GM18519 (cell line): ENCODE results near the gene JAKMIP2.

Experiments used
- ATAC-seq: cut with Tn5 transposase; IDR thresholded peaks from one replicate; pipeline ENCODE4 v1.9.1; 2021; ENCODE audit warnings: mild to moderate bottlenecking, moderate library complexity; ENCODE audit not compliant: unreplicated experiment, low FRiP score

Gene JAKMIP2

DNA sequence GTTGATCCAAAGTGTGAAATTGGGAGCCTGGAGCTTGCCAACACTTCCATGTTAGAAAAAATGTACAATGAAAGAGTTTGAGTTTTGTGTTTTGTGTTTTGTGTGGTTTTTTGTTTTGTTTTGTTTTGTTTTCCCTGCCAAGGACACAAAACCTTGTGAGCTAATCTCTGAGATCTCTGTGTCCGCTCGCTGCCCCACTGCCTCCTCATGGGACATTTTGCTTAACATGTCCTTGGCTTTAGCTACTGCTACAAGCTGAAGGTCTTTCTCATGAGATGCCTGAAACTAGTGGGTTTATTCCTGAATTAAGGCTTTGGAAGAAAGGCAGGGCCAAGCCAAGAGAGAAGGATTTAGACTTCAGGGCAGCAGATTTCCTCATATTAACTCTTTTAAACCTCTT, 7.3 kb upstream of the JAKMIP2 start:
- ATAC-seq = no peak

DNA sequence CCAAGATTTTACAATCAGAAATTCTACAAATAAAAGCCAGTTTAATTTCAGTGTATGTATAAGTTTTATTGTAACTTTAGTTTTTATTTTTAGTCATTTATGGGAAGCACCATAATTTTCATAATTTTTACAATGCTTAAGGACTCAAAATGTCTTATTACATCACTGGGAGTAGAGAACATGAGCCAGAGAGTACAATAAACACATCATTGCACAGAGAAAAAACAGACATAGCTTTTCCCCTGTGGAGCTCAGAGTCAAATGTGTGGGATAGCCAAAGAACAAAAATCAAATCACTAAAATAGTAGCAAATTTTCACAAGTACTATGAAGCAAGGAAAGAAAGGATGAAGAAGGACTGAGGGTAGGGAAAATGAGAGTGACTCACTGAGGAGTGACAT, 5.5 kb upstream of the JAKMIP2 start:
- ATAC-seq = no peak

DNA sequence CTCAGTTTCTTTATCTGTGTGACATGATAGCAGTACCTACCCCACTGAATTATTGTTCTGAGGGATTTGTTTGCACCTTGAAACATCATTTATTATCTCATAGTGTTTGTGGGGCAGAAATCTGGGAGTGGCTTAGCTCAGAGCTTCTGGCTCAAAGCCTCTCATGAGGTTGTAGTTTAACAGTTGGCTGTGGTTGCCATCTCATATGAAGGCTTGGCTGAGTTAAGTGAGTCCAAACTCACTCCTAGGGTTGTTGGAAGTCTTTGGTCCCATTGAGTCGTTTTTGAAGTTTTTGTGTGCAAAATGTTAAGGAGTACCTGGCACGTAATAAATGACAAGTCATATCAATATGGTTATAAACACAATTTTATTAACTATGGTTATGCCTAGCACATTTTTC, 3.6 kb upstream of the JAKMIP2 start:
- ATAC-seq = no peak

GRCh38 chr5:147784146-147784987, 1.8 kb upstream of the JAKMIP2 start:
- ATAC-seq = no peak

- no peak for ATAC-seq
Observed at GRCh38 chr5:147780924-147781573, 1.5 kb downstream of the JAKMIP2 start.

DNA sequence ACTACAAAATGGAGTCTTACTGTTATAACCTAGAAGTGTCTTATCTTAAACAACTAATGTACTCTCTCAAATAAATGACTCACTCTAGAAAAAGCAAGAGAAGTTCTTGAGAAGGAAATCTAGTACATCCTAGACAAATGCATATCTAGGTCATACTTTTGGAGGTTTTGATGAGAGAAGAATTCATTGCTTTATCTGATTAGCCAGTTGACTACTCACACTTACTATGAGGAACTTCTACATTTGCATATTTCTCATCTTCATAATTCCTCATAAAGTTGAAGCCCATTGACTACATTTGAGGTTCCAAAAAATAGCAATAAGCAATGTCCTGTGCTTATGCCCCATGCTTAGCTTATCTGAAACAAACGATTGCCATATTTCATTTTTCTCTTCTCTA, 2.8 kb downstream of the JAKMIP2 start:
- ATAC-seq = no peak

DNA sequence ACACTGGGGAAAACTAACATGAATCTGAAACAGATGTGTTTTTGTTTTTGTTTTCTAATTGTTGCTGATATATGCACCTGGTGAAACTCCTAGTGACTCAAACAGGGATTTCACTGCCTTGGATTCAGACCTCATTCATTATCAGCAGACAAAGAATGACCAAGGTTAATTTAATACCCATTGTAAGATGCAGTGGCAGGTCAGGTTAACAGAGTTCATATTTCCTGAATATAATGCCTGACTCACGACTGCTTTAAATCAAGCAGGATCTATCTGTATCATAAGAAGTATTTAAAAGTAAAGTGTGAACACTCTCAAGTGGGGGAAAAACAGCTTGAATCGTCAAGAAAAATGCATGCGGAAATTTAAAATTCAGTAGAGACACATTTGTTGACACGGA, 5.5 kb downstream of the JAKMIP2 start:
- ATAC-seq = no peak

DNA sequence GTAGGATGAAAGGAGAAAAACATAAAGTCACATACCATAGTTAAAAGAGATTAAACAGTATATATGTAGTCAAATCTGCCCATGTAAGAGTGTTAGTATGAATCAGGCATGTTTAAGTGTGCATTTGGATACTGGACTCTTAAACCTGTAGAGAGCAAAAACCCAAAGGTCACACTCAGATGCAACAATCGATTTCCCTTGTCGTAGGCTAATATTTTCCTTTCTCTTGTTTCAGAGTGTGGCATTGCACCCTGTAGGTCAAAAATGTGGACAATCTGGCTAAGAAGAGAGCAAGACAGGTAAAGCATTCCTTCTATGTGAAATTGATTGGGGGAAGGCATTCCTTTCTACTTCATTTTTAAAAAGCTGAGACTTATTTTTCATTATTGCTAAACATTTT, 8.9 kb downstream of the JAKMIP2 start:
- ATAC-seq = no peak

DNA sequence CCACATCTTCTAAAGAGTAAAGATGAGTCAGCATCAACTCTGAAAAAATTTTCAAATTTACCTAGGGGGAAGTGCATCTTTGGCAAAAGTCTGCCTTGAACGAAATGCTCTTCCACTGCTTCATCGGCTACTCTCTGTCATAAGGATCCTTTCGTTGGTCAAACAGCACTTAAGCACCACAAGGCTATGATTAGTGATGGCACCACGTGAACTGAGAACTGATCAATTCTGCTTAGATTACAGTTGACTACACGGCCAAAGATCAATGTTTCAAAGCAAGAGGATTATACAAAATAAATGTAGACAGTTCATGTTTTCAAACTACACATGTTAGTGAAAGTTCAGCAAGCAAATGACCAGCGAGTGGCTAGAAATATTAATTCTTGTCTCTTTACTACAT, 9.4 kb downstream of the JAKMIP2 start:
- ATAC-seq = no peak

DNA sequence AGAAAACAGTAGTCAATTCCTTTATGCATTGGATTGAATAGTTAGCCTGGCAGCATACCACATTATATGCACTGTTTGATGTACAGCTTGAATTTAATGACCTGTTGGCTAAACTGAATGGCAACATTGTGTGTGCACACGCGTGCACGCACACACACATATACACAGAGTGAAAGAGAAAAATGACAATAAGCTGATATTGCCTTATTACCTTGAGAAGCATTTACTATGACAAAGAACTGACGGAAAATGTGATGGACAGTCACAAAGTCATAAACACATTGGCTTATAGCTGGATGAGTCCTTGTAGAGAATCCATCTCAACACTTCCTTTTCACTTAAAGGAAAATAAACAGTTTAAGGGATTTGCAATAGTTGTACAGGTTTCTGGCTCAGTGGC, 15.5 kb downstream of the JAKMIP2 start:
- ATAC-seq = no peak

DNA sequence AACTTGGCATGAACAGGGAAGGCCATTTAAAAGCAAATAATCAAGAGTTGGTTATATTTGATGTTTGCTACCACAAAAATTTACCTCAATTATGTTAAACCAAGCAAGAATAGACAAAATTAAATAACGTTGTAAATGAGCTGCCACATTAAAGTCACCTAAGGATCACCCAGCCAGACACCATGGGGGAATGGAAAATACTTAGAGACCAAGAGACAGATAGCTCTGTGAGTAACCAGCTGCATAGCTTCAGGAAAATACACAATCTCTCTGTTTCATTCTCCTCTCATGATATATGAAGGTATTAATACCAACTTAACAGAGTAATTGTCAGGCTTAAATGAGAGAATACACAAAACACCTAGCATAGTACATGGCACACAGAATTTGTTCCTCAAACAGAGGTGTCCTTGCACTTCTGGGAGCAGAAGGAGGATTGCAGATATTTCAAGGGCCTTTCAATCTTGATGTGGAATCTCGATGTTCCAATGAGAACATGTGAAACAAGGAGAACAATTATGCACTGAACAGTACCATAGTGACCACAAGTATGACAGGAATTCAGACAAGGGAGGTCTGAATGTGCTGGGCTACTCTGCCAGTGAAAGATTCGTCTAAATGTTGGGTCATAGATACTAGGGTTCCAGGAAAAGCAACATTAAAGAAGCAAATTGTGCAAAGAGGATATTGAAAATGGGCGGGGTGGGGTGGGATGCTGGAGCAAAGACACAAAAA, 18.6 kb downstream of the JAKMIP2 start:
- ATAC-seq = no peak

DNA sequence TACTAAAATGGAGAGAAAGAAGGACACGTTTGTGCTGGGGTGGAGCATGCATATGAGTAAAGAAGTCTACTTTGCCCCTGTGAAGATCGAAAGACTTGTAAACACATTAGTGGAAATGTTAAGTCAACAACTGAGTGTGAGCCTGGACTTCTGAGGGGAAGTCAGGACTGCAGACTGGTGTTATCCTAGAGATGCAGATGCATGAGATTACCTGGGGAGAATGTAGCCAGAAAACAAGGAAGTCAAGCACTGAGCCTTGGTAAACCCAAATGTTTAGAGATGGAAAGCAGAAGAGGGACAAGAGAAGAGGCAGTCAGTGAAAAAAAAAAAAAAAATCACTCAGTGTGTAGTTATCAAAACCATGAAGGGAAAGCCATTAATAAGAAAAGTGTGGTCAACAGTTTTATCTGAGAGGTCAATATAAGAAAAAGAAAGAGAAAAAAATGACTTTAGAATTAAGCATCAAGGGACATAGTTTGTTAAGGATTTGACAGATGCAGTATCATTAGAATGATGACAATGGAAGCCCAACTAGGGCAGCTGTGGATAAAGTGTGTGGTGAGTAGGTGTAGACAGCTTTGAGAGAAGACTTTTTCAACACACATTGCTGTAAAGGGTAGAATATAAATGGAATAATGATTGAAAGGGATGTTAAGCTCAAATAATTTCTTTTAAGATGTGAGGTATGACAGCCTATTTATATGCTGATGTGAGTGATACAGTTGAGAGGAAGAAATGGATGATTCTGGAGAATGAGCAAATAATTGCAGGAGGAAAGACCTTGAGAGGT, 22.2 kb downstream of the JAKMIP2 start:
- ATAC-seq = no peak

DNA sequence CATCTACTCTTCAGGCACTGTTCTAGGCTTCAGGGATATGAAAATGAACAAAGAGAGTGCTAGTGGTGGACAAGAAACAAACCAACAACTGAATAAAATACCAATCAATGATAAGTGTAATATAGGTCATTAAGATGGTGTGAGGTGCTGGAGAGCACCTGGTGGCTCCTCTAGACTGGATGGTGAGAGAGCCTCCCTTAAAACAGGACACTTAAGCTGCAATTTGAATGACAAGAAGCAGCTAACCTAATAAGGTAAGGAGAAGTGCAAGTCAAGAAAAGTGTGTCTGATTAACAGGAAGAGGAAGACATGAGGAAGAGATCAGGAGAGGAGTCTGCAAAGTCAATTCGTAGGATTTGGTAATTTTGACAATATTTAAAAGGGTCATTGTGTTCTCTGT, 23.1 kb downstream of the JAKMIP2 start:
- ATAC-seq = no peak

GRCh38 chr5:147756566-147756965, 26.0 kb downstream of the JAKMIP2 start:
- ATAC-seq = no peak

DNA sequence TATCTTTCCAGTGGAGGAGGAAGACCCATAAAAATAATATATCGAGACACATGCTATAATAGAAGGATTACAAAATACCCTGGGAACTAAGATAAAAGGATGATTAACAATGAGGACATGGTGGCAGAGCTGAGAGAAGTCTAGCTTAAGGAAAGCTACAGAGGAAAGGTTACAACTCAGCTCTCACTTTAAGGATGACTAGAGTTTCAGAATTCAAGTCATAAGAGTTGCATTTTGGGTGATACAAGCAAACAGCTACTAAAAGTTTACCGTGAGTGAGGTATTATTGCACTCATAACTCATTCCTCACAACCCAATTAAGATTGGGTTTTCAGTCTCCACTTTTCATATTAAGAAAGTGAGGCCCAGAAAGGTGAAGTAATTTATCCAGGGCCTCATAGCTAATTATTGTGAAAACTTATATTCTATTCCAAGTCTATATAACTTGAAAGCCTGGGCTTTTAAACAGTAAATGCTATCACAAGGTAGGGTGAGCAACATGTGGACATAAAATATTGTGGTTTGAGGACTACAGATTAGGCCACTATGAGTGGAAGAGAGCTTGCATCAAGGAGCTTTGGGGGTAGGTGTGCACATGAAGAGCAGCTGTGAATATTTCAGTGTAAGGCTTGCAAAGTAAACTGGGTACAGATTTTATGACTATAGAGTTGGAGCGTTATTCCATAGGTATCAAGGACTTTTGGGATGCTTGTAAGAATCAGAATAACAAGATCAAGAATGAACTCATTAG, 28.0 kb downstream of the JAKMIP2 start:
- ATAC-seq = no peak

DNA sequence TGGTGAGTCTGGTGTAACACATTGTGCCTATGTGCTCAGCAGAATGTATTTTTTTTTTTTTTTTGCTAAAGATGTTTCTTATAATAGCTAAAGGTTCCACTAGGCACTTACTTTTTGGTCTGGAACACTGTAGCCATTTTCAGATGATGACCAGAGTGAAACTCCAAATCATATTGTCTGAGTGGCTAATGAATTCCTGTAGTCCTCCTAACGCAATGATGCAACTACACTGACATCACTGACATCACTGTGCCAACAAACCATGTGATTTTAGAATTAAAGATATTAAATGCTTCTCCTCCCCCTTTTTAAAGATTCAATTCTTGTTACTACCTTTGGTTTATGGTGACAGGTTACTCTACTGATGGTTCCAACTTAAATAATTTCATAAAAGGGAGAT, 28.8 kb downstream of the JAKMIP2 start:
- no peak for ATAC-seq

- no peak for ATAC-seq
Observed at GRCh38 chr5:147752666-147753290, 29.8 kb downstream of the JAKMIP2 start.

DNA sequence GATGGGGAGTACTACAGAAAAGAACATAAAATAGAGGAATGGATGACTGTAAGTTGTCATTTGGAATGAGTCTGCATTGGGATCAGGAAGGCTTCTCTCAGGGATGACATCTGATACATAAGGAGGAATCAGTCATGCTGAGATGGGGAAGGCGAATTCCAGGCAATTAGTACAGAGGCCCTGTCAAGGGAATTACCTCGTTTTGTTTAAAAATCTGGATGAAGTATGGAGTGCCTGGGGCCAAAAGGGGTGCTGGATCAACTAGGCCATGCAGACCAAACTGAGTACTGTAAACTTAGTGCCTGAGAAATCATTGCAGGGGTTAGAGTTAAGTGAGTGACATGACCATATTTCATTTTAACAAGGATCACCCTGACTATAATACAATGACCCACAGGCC, 30.5 kb downstream of the JAKMIP2 start:
- ATAC-seq = no peak

DNA sequence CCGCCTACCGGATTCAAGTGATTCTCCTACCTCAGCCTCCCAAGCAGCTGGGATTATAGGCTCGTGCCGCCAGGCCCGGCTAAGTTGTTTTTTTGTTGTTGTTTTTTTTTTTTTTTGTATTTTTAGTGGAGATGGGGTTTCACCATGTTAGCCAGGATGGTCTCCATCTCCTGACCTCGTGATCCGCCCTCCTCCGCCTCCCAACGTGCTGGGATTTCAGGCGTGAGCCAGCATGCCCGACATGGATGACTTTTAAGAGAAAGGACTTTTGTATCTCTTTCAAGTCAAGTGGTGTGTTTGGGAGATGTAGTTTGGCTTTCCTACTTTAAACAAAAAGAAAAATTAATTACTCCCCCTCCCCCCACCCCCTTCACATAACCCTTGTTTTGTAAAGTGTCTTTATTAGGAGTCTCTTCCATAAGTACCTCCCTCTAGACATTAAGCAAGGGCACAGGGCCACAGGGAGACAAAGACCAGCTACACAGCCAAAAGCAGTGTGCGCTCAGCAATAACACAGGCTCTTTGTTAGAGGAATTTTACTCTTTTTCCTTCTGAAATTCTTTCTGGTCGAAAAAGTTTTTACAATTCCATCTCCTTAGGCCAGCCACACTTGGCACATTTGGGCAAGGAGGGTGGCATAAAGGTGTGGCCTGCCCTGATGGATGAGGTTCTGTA, 31.2 kb downstream of the JAKMIP2 start:
- ATAC-seq = no peak
